ENCODE data around the gene IGFBP1. TPM values are rescaled to one million over a fixed set of nuclear protein-coding genes. Genes with fewer than 3 reads are reported as not detected.
A peak's percentile ranks its signal among the peaks of the same experiment; 100 is the strongest.

The IGFBP1 gene
- total and polyA plus RNA-seq, 2 of the 13 experiments (the other 11 are each of a cell fraction or from before 2014, with no cell fraction given), result 5.4 to 885 TPM

GRCh38 chr7:45885264-45885882, 2.9 kb upstream of the IGFBP1 start:
- in situ Hi-C loops (cut with HindIII; ENCODE audit: extremely low pct_ligation_motif_present, low pct_unique_long_range_greater_than_20kb) (loop anchor here (5.0 kb wide), 1 partner anchor 87 kb away; no protein-coding TSS in a partner anchor), intact Hi-C loops (cut with micrococcal nuclease; ENCODE audit: unreplicated experiment) (no loop called here)
- Histone ChIP-seq H3K9me3 (ENCODE audit: low read length) (no peaks in the 10 kb centered on the region), H3K27ac (ENCODE audit: extremely low read length, insufficient read depth, low read length) (peak overlapping the region; percentile 99), H4K20me1 (ENCODE audit: insufficient read depth, low read length) (peaks cover 14% of the 10 kb centered on the region), H3K9ac (ENCODE audit: insufficient read depth, low read depth, low read length) (peak overlapping the region; percentile 95), H3K4me1 (ENCODE audit: insufficient read depth, low read length) (peaks cover 90% of the 10 kb centered on the region), H2AFZ (ENCODE audit: low read length) (no peak overlapping the region), H3K4me3 (replicated peaks in 1 of 3; ENCODE audit: insufficient read depth in 1 of 3, low read depth in 2 of 3, low read length in 3 of 3) (peak overlapping the region in 1 of 3 experiments; percentile 51; a peak in 2 of 6 replicates), H3K36me3 (replicated peaks in 1 of 2; ENCODE audit: control insufficient read depth in 1 of 2, insufficient read depth in 2 of 2, low read length in 2 of 2) (peaks cover 0 to 12% of the 10 kb centered on the region in 2 experiments; a peak in 3 of 5 replicates), H3K79me2 (ENCODE audit: insufficient read depth, low read length) (peaks cover 12% of the 10 kb centered on the region), H3K4me2 (ENCODE audit: low read depth, low read length) (peak overlapping the region; percentile 98), H3K27me3 (ENCODE audit: control insufficient read depth in 1 of 2, insufficient read depth in 2 of 2, low read length in 2 of 2) (no peaks in the 10 kb centered on the region; a peak in 1 of 5 replicates)
- ATAC-seq, result peak; percentile 84
- DNase-seq (ENCODE audit: low spot score), result peak; percentile 98
- peak; percentile 89 for FAIRE-seq
- CTCF ChIA-PET (ENCODE audit: low intra/inter-chr PET ratio, low total read pairs), result no interaction called here
- no TSS peak for BruUV-seq (replicated peaks)
- POLR2A ChIA-PET, result interaction anchor here (0.6 to 5.5 kb wide), 12 partner anchors 8 to 268 kb away, joined by 3 to 64 read pairs (median 5); partner anchors contain the start of gene CCDC201
- WGBS (ENCODE audit: low lambda C conversion rate), result 0% methylated on average over 5 of the region's 7 CpGs
- TF ChIP-seq HMGA1 (CRISPR knock-in tag; conservative IDR thresholded peaks at IDR 0.05) (no peak), DDIT3 (CRISPR knock-in tag; IDR thresholded peaks at IDR 0.05) (peak; percentile 85; the same call in 1 of the 2 replicates), ARHGAP35 (CRISPR knock-in tag; IDR thresholded peaks at IDR 0.05; ENCODE audit: borderline replicate concordance) (no peak), ZNF597 (CRISPR knock-in tag; IDR thresholded peaks at IDR 0.05) (no peak), TRAFD1 (CRISPR knock-in tag; IDR thresholded peaks at IDR 0.05; ENCODE audit: borderline replicate concordance) (peak; percentile 57; the same call in 1 of the 2 replicates), TAF1 (CRISPR knock-in tag; IDR thresholded peaks at IDR 0.05) (peak; percentile 47; the same call in 1 of the 2 replicates), TOPORS (CRISPR knock-in tag; IDR thresholded peaks at IDR 0.05) (peak; percentile 79; the same call in 1 of the 2 replicates), HMGXB3 (CRISPR knock-in tag; IDR thresholded peaks at IDR 0.05; ENCODE audit: borderline replicate concordance) (peak; percentile 91), FOXO1 (CRISPR knock-in tag; IDR thresholded peaks at IDR 0.05) (peak; percentile 100), SMAD1 (CRISPR knock-in tag; IDR thresholded peaks at IDR 0.05; ENCODE audit: borderline replicate concordance, low read depth) (no peak), ZNF253 (CRISPR knock-in tag; IDR thresholded peaks at IDR 0.05; ENCODE audit: borderline replicate concordance) (peak; percentile 44; the same call in 1 of the 2 replicates)

All from HepG2 (cell line).